AG04449 (cell line): Measurements from ENCODE around the gene CYP2A6.
"Not testable (repeated sequence)": the region's sequence is repeated elsewhere in the genome, so short reads cannot be mapped to it uniquely, and the experiment has no call there.

Experiments used
- CTCF ChIA-PET: fragments of 350-600 bp; formaldehyde crosslinking; extraction: SDS; loops from one replicate; lab custom pipeline; 2021; ENCODE audit warnings: antibody characterized with exemption; lab: Yijun Ruan, JAX
- POLR2A ChIA-PET: fragments of 400-600, 350-600 bp; formaldehyde crosslinking; extraction: SDS; loops from one replicate; lab custom pipeline; 2020; ENCODE audit warnings: antibody characterized with exemption, inconsistent platforms; lab: Yijun Ruan, JAX
- DNase-seq: peaks from one replicate; pipeline ENCODE4 v3.0.0-alpha.2; 2010; ENCODE audit warnings: low read depth, low spot score
- H3K4me3 ChIP-seq: 2 replicates; pipeline ENCODE4 v1.5.1; 2011; ENCODE audit warnings: low read depth, mild to moderate bottlenecking, control low read depth, low read length
- TF ChIP-seq, protein P1 (sequence below): IDR thresholded peaks from one replicate; pipeline ENCODE4 v1.5.1; 2011; ENCODE audit warnings: mild to moderate bottlenecking, moderate library complexity, low read length, control low read depth, inconsistent platforms; ENCODE audit not compliant: insufficient read depth; ENCODE audit errors: missing control alignments

Gene CYP2A6

DNA sequence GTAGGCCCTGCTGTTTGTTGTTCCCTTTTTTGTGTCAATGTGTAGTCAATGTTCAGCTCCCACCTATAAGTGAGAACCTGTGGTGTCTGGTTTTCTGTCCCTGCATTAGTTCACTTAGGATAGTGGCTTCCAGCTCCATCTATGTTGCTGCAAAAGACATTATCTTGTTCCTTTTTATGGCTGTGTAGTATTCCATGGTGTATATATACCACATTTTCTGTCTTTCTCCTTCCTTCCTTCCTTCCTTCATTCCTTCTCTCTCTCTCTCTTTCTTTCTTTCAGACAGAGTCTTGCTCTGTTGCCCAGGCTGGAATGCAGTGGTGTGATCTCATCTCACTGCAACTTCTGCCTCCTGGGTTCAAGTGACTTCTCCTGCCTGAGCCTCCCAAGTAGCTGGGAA, 21.0 kb downstream of the CYP2A6 start:
- no peak for DNase-seq
- TF ChIP-seq, protein P1, sequence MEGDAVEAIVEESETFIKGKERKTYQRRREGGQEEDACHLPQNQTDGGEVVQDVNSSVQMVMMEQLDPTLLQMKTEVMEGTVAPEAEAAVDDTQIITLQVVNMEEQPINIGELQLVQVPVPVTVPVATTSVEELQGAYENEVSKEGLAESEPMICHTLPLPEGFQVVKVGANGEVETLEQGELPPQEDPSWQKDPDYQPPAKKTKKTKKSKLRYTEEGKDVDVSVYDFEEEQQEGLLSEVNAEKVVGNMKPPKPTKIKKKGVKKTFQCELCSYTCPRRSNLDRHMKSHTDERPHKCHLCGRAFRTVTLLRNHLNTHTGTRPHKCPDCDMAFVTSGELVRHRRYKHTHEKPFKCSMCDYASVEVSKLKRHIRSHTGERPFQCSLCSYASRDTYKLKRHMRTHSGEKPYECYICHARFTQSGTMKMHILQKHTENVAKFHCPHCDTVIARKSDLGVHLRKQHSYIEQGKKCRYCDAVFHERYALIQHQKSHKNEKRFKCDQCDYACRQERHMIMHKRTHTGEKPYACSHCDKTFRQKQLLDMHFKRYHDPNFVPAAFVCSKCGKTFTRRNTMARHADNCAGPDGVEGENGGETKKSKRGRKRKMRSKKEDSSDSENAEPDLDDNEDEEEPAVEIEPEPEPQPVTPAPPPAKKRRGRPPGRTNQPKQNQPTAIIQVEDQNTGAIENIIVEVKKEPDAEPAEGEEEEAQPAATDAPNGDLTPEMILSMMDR, result no peak
- POLR2A ChIA-PET, result no interaction called here
- no peak overlapping the region for H3K4me3 ChIP-seq
- CTCF ChIA-PET, result interaction anchor here (0.9 to 1.3 kb wide), 2 partner anchors 9 to 10 kb away, joined by 4 read pairs; no protein-coding TSS in a partner anchor

DNA sequence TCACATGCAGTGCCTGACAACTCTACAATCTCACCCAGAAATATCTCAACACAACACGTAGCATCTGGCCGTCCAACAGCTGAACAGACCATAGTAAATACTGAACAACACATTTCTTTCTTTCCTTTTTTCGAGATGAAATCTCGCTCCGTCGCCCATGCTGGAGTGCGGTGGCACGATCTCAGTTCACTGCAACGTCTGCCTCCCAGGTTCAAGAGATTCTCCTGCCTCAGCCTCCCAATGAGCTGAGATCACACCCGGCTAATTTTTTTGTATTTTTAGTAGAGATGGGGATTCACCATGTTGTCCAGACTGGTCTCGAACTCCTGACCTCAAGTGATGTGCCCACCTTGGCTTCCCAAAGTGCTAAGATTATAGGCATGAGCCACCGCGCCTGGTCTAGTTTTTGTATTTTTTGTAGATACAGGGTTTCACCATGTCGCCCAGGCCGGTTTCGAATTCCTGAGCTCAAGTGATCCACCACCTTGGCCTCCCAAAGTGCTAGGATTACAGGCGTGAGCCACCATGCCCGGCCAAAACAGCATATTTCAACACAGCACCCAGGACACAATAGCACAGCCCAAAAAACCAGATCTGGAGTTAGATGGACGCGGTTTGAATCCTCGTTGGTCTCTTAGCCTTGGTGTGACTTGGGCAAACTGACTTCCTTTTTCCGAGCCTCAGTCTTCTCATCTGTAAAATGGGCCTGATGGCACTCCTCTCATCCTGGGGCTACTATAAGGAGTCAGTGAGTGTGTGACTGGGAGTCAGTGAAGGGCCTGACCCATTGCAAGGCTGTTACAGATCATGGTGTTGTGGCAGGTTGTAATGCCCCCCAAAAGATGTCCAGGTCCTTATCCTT, 22.6 kb downstream of the CYP2A6 start:
- TF ChIP-seq, protein P1, result no peak
- POLR2A ChIA-PET, result no interaction called here
- no peak overlapping the region for H3K4me3 ChIP-seq
- no peak for DNase-seq
- CTCF ChIA-PET, result interaction anchor here (1.4 kb wide), 1 partner anchor 11 kb away, joined by 3 read pairs; no protein-coding TSS in a partner anchor

DNA sequence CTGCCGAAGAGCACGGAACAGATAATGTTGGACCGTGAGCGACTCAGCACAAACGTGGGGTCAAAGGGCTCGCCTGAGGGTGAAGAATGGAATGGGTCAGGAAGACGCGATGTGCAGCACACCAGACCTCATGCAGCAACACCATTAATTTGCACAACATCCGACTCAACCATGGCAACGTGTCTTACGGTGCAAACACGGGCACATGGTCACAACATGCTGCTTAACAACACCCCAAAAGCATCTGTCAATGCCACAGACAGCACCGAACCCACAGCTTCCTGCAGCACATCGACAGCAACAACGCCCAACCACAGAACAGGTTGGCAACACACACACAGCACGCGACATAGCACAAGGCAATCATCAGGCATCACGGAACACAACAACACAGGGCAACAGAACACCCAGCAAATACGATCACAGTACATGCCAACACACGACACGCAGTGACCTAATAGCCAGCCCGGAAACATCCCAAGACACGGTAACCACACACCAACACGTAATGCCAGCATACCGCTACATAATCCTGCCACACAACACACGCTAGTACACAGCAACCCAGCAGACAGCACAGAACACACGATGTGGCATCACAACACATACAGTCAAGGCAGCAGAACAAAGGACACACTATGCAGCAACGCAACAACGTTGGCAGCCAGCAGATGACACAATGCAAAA, 23.4 kb downstream of the CYP2A6 start:
- DNase-seq, POLR2A ChIA-PET, H3K4me3 ChIP-seq: not testable (repeated sequence)
- CTCF ChIA-PET, result interaction anchor here (1.4 kb wide), 1 partner anchor 10 kb away, joined by 3 read pairs; no protein-coding TSS in a partner anchor

DNA sequence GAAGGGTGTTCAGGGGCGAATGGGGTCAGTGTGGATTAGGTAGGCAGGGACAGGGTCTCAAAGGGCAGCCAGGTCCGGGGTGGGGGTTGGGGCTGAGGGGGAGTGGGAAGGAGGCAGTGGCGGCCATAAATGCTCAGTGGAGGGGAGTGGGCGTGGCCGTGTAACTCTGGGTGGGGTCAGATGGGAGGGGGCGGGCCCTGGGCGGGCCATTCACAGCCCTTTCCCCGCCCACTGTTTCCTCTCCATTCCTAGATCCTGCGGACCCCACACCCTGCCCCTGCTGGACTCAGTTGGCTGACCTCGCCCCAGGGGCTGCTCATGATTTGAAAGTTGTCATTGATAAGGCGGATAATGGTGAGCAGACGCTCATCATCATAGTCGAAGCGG, 23.9 kb downstream of the CYP2A6 start:
- CTCF ChIA-PET, POLR2A ChIA-PET, DNase-seq, H3K4me3 ChIP-seq: not testable (repeated sequence)

DNA sequence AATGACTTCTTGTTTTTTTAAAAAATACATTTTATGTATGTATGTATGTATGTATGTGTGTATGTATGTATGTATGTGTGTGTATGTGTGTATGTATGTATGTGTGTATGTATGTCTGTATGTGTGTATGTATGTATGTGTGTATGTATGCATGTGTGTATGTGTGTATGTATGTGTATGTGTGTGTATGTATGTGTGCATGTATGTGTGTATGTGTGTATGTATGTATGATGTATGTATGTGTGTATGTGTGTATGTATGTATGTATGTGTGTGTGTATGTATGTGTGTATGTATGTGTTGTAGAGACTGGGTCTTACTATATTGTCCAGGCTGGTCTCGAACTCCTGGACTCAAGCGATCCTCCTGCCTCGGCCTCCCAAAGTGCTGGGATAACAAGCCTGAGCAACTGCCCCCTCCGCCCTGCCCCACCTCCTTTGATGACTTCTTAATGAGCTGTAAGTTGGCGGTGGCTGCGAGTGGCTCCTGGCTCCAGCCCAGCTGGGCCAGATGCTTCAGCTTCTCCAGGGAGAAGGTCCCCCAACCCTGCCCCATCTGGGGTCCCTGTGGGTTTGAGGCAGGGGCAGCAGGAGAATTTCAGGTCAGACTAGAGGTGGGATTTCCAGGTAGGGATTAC, 24.7 kb downstream of the CYP2A6 start:
- CTCF ChIA-PET, result not testable (repeated sequence)

DNA sequence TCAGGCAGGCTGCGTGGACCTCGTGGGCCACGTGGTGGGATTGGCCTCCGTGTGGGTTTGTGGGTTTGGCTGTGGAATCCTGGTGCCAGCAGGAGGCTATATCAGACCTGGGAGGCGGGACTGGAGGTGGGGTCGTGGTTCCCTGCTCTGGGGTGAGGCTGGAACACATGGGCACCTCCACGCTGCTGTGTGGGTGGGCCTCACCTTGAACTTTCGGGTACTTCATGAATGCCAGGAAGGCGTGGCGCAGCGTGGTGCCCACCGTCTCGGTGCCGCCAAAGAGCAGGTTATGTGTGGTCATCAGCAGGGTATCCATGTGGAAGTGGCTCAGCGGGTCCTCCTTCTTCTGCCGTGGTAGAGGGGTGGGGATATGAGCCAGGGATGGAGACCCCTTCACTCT, 25.3 kb downstream of the CYP2A6 start:
- DNase-seq, CTCF ChIA-PET, H3K4me3 ChIP-seq, POLR2A ChIA-PET: not testable (repeated sequence)

More for the DNA sequence above, 24.7 kb downstream of the CYP2A6 start:
- DNase-seq, POLR2A ChIA-PET, H3K4me3 ChIP-seq: not testable (repeated sequence)

DNA sequence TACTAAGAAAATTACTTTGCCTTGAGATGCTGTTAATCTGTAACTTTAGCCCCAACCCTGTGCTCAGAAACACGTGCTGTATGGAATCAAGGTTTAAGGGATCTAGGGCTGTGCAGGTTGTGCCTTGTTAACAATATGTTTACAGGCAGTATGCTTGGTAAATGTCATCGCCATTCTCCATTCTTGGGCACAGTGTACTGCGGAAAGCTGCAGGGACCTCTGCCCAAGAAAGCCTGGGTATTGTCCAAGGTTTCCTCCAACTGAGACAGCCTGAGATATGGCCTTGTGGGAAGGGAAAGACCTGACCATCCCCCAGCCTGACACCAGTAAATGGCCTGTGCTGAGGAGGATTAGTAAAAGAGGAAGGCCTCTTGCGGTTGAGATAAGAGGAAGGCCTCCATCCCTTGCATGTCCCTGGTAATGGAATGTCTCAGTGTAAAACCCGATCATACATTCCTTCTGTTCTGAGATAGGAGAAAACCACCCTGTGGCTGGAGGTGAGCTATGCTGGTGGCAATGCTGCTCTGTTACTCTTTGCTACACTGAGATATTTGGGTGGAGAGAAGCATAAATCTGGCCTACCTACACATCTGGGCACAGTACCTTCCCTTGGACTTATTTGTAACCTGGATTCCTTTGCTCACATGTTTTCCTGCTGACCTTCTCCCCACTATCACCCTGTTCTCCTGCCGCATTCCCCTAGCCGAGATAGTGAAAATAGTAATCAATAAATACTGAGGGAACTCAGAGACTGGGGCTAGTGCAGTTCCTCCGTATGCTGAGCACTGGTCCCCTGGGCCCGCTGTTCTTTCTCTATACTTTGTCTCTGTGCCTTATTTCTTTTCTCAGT, 27.3 kb downstream of the CYP2A6 start:
- DNase-seq, H3K4me3 ChIP-seq, POLR2A ChIA-PET: not testable (repeated sequence)
- CTCF ChIA-PET, result interaction anchor here (0.9 to 2.2 kb wide), 3 partner anchors 16 to 162 kb away, joined by 3 to 9 read pairs (median 3); no protein-coding TSS in a partner anchor

DNA sequence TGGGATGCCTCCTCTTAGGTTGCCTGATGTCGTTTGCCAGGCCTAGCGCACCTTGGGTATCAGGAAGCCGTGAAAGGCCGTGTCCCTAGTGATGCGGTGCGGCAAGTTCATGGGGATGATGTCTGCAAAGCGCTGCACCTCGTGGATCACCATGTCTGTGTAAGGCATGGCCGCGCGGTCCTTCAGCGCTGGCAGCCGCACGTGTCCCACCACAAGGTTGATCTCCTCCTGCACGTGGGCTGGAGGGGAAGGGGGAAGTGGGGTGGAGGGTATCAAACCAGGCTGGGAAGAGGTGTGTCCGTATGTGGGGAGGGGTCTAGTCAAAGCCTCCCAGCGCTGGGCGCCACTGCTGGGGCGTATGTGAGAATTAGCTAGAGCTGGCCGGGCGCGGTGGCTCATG, 28.1 kb downstream of the CYP2A6 start:
- ChIA-PET CTCF (interaction anchor here (0.9 kb wide), 1 partner anchor 161 kb away, joined by 3 read pairs; no protein-coding TSS in a partner anchor), POLR2A (no interaction called here)
- TF ChIP-seq, protein P1, result no peak
- no peak for DNase-seq
- H3K4me3 ChIP-seq, result no peak overlapping the region
